Thyroid gland (tissue), 4 donors: ENCODE results near the gene CEP152. TPM values are rescaled to one million over a fixed set of nuclear protein-coding genes. Genes with fewer than 3 reads are reported as not detected.

Source experiments
- DNase-seq, 2 donors: peaks; one replicate each; pipeline ENCODE4 v3.0.0-alpha.2; 2019
- H3K27ac ChIP-seq, 3 donors: fragments of 200-600 bp; sonication (generic); 1 replicate in 2 of 3; 2 replicates in 1 of 3; pipeline ENCODE4 v1.5.1; 2016 to 2019; ENCODE audit warnings: mild to moderate bottlenecking in 1 of 3, moderate library complexity in 1 of 3
- H3K27me3 ChIP-seq: fragments of 200-600 bp; sonication (generic); one replicate; pipeline ENCODE4 v1.5.1; 2019
- H3K36me3 ChIP-seq, 2 donors: fragments of 200-600 bp; sonication (generic); one replicate each; pipeline ENCODE4 v1.5.1; 2016 to 2019
- H3K4me1 ChIP-seq, 2 donors: fragments of 200-600 bp; sonication (generic); one replicate each; pipeline ENCODE4 v1.5.1; 2017 to 2019
- H3K4me3 ChIP-seq, 3 donors: fragments of 200-600 bp; sonication (generic); replicated peaks in 1 of 3; 1 replicate in 2 of 3; 2 replicates in 1 of 3; pipeline ENCODE4 v1.5.1; 2016; ENCODE audit warnings: mild to moderate bottlenecking in 1 of 3
- H3K9me3 ChIP-seq: fragments of 200-600 bp; sonication (generic); one replicate; pipeline ENCODE4 v1.5.1; 2017
- POLR2A ChIP-seq, 2 donors: fragments of 450-650 bp; IDR thresholded peaks; one replicate each; pipeline ENCODE4 v1.6.1; 2017; ENCODE audit warnings: antibody characterized with exemption in 2 of 2, mild to moderate bottlenecking in 2 of 2, moderate library complexity in 1 of 2
- WGBS, 2 donors: methylation state at CpG; one replicate each; pipeline ENCODE4 v1.1.5; 2017; 5-methylcytosine and 5-hydroxymethylcytosine counted together
- intact Hi-C: fragments of 100-400 bp; cut with DNase I; formaldehyde crosslinking; loops from one replicate; pipeline ENCODE4 v1.15.1; 2023
- total RNA-seq, 4 donors: library from RNA; depleted of rRNA; stranded (reverse); fragments of >200 nt; gene quantifications; one replicate each; pipeline ENCODE4 v1.2.3, GENCODE V29; 2016
- TF ChIP-seq, protein P1 (sequence below), 6 experiments: fragments of 200-600 bp in 3 of 6; fragments of 450-650 bp in 3 of 6; sonication (generic) in 3 of 6; IDR thresholded peaks; one replicate each; pipeline ENCODE4 v1.5.1; 2016 to 2019; ENCODE audit warnings: antibody characterized with exemption in 6 of 6, mild to moderate bottlenecking in 2 of 6, inconsistent platforms in 1 of 6, moderate library complexity in 1 of 6

The CEP152 gene
- total RNA-seq, 4 donors from 2014 or later, result 5.5 to 7.7 (median 6.8) TPM

DNA sequence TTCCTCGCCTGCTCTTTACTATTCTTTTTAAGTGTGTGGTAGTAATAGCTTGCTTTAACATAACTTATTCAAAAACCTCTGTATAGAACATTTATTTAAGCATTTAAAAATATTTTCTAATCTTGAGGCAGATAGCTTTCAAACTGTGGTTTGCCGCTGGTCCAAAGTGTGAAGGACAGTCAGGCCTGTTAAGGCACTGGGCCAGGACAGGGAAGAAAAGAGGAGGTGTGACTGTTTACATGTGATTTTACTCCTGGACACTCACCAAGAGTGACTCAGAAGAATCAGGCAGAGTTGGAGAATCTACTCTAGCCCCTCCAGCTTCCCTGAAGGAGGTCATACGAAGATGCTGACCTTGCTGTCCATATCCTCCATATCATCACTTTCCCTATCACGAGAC, 44.7 kb downstream of the CEP152 start:
- intact Hi-C loops, result no loop called here
- H3K36me3 ChIP-seq, result no peaks in the 10 kb centered on the region
- H3K27me3 ChIP-seq, result no peaks in the 10 kb centered on the region
- H3K4me1 ChIP-seq, result peaks cover 8 to 20% of the 10 kb centered on the region in 2 donors
- no peaks in the 10 kb centered on the region for H3K9me3 ChIP-seq
- DNase-seq, result peak; percentile 38 to 40
- TF ChIP-seq, protein P1, sequence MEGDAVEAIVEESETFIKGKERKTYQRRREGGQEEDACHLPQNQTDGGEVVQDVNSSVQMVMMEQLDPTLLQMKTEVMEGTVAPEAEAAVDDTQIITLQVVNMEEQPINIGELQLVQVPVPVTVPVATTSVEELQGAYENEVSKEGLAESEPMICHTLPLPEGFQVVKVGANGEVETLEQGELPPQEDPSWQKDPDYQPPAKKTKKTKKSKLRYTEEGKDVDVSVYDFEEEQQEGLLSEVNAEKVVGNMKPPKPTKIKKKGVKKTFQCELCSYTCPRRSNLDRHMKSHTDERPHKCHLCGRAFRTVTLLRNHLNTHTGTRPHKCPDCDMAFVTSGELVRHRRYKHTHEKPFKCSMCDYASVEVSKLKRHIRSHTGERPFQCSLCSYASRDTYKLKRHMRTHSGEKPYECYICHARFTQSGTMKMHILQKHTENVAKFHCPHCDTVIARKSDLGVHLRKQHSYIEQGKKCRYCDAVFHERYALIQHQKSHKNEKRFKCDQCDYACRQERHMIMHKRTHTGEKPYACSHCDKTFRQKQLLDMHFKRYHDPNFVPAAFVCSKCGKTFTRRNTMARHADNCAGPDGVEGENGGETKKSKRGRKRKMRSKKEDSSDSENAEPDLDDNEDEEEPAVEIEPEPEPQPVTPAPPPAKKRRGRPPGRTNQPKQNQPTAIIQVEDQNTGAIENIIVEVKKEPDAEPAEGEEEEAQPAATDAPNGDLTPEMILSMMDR (IDR thresholded peaks at IDR 0.05), result no peak
- no peak for TF ChIP-seq POLR2A (IDR thresholded peaks at IDR 0.05)
- no peak overlapping the region for H3K4me3 ChIP-seq
- no peak overlapping the region for H3K27ac ChIP-seq
- WGBS, 2 donors, result 89% methylated on average over 4 of the region's 4 CpGs

DNA sequence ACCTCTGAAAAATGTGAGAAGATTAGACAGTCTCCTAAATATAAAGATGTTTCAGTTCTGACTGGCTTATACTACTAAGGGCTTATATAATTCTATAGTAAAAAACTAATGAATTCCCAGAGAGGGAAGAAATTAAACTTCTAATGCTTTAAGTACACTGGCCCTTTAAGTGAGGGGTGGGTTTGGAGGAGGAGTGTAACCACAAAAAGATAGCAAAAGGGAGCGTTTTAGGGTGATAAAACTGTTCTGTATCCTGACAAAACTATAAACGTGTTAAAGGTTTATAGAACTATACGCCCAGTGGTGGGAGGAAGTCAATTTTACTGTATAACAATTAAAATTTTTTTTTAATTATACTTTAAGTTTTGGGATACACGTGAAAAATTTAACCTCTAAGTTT, 45.8 kb downstream of the CEP152 start:
- H3K27ac ChIP-seq, result no peak overlapping the region
- H3K4me1 ChIP-seq, result peaks cover 19 to 30% of the 10 kb centered on the region in 2 donors
- H3K9me3 ChIP-seq, result no peaks in the 10 kb centered on the region
- intact Hi-C loops, result no loop called here
- WGBS, 2 donors, result 81 to 86% methylated on average over 4 of the region's 4 CpGs
- no peak for DNase-seq
- TF ChIP-seq POLR2A (IDR thresholded peaks at IDR 0.05), result no peak
- TF ChIP-seq, protein P1 (IDR thresholded peaks at IDR 0.05), result no peak
- H3K27me3 ChIP-seq, result no peaks in the 10 kb centered on the region
- H3K36me3 ChIP-seq, result no peaks in the 10 kb centered on the region
- H3K4me3 ChIP-seq, result no peak overlapping the region

DNA sequence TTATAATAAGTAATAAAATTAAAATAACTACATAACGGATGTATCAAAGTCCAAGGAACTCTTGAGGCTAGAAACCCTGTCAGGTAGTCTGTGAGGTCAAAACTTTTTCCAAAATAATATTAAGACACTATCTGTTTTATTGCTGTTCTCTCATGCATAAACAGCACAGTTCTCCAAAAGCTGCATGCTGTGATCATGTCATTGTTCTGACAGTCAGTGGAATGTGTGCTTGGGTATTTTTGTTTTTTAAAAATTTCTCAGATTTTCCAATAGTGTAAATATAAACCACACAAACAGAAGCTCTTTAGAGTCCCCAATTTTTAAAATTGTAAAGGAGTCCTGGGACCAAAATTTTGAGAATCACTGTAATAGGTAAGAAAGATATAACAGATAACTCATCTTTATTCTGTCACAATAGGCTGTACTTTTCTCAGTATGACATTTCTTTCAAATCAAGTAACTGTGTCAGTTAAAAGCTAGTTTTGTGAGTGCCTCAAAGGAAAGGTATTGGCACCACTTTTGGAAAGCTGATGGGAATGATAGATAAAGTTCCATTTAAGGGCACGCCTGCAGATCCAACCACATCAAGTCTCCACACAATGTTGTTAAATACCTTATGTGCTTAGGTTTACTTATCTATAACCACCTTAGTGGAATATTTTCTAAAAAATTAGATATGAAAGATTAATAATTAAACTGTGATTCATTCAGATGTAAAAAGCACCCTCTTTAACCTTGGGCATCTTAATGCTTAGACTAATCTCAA, 49.3 kb downstream of the CEP152 start:
- H3K27ac ChIP-seq, result no peak overlapping the region
- H3K9me3 ChIP-seq, result no peaks in the 10 kb centered on the region
- intact Hi-C loops, result no loop called here
- no peak for DNase-seq
- H3K4me1 ChIP-seq, result peaks cover 19 to 39% of the 10 kb centered on the region in 2 donors
- WGBS, 2 donors, result 72 to 81% methylated on average over 2 of the region's 2 CpGs
- TF ChIP-seq POLR2A (IDR thresholded peaks at IDR 0.05), result no peak
- TF ChIP-seq, protein P1 (IDR thresholded peaks at IDR 0.05), result no peak
- H3K36me3 ChIP-seq, result no peaks in the 10 kb centered on the region
- no peak overlapping the region for H3K4me3 ChIP-seq
- H3K27me3 ChIP-seq, result no peaks in the 10 kb centered on the region

DNA sequence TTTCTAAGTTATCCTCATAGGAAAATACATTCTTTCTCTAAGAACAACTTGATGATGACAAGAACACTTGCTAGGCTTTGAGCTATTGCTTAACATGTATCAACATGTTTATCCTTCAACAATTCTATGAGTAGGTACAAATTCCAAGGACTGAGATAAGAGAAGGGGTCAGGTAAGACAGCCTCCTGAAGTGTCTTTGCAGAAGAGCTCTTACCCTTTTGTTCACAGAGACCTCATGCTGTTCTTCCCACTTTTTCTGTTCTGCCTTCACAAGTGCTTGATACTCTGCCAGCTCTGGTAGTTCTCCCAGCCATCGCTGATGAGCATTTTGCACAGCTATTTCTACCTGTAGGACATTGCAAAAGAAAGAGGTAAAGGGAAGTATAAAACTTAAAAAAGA, 50.9 kb downstream of the CEP152 start:
- no peaks in the 10 kb centered on the region for H3K9me3 ChIP-seq
- H3K27ac ChIP-seq, result peak overlapping the region in 1 of 3 donors; percentile 42
- peaks cover 19 to 39% of the 10 kb centered on the region in 2 donors for H3K4me1 ChIP-seq
- H3K4me3 ChIP-seq, result no peak overlapping the region
- no peaks in the 10 kb centered on the region for H3K27me3 ChIP-seq
- no peaks in the 10 kb centered on the region for H3K36me3 ChIP-seq
- TF ChIP-seq POLR2A (IDR thresholded peaks at IDR 0.05), result no peak
- TF ChIP-seq, protein P1 (IDR thresholded peaks at IDR 0.05), result no peak
- WGBS, 2 donors, result 37 to 38% methylated on average over 1 of the region's 1 CpG
- DNase-seq, result peak; percentile 73 to 75
- intact Hi-C loops, result no loop called here

DNA sequence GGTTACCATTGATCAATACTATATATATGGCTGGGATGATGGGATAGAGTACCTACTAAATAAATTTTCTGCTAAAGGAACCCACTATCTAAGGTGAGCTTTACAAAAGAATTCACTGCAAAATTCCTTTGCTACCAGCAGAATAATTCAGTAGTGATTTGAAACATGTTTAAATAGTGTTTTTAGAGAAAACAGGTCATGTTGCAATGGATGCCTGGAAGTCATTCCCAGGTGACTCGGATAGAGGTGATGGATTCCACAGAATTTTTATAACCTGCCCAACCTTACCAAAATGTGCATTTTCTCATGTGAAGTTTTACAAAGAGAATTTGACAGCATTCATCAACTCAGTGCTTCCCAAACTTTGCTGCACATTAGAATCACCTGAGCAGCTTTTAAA, 53.2 kb downstream of the CEP152 start:
- intact Hi-C loops, result no loop called here
- H3K9me3 ChIP-seq, result no peaks in the 10 kb centered on the region

More for the DNA sequence above, 53.2 kb downstream of the CEP152 start:
- Histone ChIP-seq H3K27me3 (no peaks in the 10 kb centered on the region), H3K27ac (no peak overlapping the region), H3K4me3 (no peak overlapping the region), H3K4me1 (peaks cover 19 to 27% of the 10 kb centered on the region in 2 donors), H3K36me3 (no peaks in the 10 kb centered on the region)
- TF ChIP-seq, protein P1 (IDR thresholded peaks at IDR 0.05), result no peak
- no peak for TF ChIP-seq POLR2A (IDR thresholded peaks at IDR 0.05)
- DNase-seq, result no peak
- WGBS, 2 donors, result 70 to 86% methylated on average over 1 of the region's 1 CpG
